OCI-LY7 (cell line): ENCODE data around the gene SLIRP. TPM values are rescaled to one million over a fixed set of nuclear protein-coding genes. Genes with fewer than 3 reads are reported as not detected.
A peak's percentile ranks its signal among the peaks of the same experiment; 100 is the strongest.

Source experiments
- BruUV-seq: library from RNA; stranded (reverse); fragments of 400-500 nt; replicated peaks from 2 replicates; lab custom pipeline; 2021; lab: Mats Ljungman, UMichigan
- CTCF ChIA-PET: fragments of 300-600 bp; sonication (Branson Sonifier 250); formaldehyde crosslinking; loops from one replicate; lab custom pipeline; 2022; ENCODE audit warnings: antibody characterized with exemption; ENCODE audit not compliant: unreplicated experiment; lab: Charles Lee
- POLR2A ChIA-PET: fragments of 300-600 bp; sonication (Branson Sonifier 250); formaldehyde crosslinking; loops from one replicate; lab custom pipeline; 2022; ENCODE audit warnings: antibody characterized with exemption; lab: Charles Lee
- DNase-seq: peaks from one replicate; pipeline ENCODE4 v3.0.0-alpha.2; 2015; ENCODE audit warnings: low spot score
- H2AFZ ChIP-seq: fragments of 200-600 bp; sonication (generic), shearing (Covaris generic); 2 replicates; pipeline ENCODE4 v1.6.1; 2014; ENCODE audit warnings: mild to moderate bottlenecking, antibody characterized with exemption, low read length, moderate library complexity
- H3K27ac ChIP-seq: fragments of 200-600 bp; sonication (generic); 2 replicates; pipeline ENCODE4 v1.5.1; 2014; ENCODE audit warnings: mixed run types, low read depth, mild to moderate bottlenecking, moderate library complexity, low read length, inconsistent platforms; ENCODE audit not compliant: poor library complexity, severe bottlenecking
- H3K36me3 ChIP-seq: fragments of 200-600 bp; sonication (generic); 2 replicates; pipeline ENCODE4 v1.6.1; 2014; ENCODE audit warnings: mild to moderate bottlenecking, antibody characterized with exemption, low read length, moderate library complexity, mixed read lengths; ENCODE audit not compliant: insufficient read depth
- H3K4me1 ChIP-seq: fragments of 200-600 bp; sonication (generic); 2 replicates; pipeline ENCODE4 v1.5.1; 2014; ENCODE audit warnings: mild to moderate bottlenecking, low read length; ENCODE audit not compliant: insufficient read depth, poor library complexity, severe bottlenecking
- H3K4me2 ChIP-seq: fragments of 200-600 bp; sonication (generic); 2 replicates; pipeline ENCODE4 v1.6.1; 2014; ENCODE audit warnings: mild to moderate bottlenecking, low read length
- H3K4me3 ChIP-seq: fragments of 200-600 bp; sonication (generic); 2 replicates; pipeline ENCODE4 v1.5.1; 2014; ENCODE audit warnings: mild to moderate bottlenecking, low read depth, low read length; ENCODE audit not compliant: poor library complexity, severe bottlenecking
- H3K79me2 ChIP-seq: fragments of 200-600 bp; sonication (generic); 2 replicates; pipeline ENCODE4 v1.6.1; 2016; ENCODE audit warnings: low read depth, mild to moderate bottlenecking, low read length, moderate library complexity, mixed read lengths; ENCODE audit not compliant: insufficient read depth
- H3K9me2 ChIP-seq: fragments of 200-600 bp; sonication (generic); 2 replicates; pipeline ENCODE4 v1.6.1; 2016; ENCODE audit warnings: mild to moderate bottlenecking, low read length, mixed read lengths; ENCODE audit not compliant: insufficient read depth
- H3K9me3 ChIP-seq: fragments of 200-600 bp; sonication (generic); 2 replicates; pipeline ENCODE4 v1.6.1; 2014; ENCODE audit warnings: mild to moderate bottlenecking, mixed run types, low read length, mixed read lengths
- H4K20me1 ChIP-seq: fragments of 200-600 bp; sonication (generic); 2 replicates; pipeline ENCODE4 v1.6.1; 2014; ENCODE audit warnings: mild to moderate bottlenecking, antibody characterized with exemption, low read length, moderate library complexity, mixed read lengths; ENCODE audit not compliant: insufficient read depth
- CTCF ChIP-seq: fragments of 200-600 bp; sonication (generic); conservative IDR thresholded peaks from 2 replicates; pipeline ENCODE4 v1.5.1; 2014; ENCODE audit warnings: mild to moderate bottlenecking, antibody characterized with exemption, low read length, moderate library complexity, mixed read lengths
- EZH2phosphoT487 ChIP-seq: fragments of 200-600 bp; sonication (generic); IDR thresholded peaks from 2 replicates; pipeline ENCODE4 v1.6.1; 2018; ENCODE audit warnings: low read depth, borderline replicate concordance, mild to moderate bottlenecking, mixed run types, antibody characterized with exemption, low read length, moderate library complexity, mixed read lengths
- intact Hi-C: fragments of 100-400 bp; cut with micrococcal nuclease; formaldehyde crosslinking; loops from one replicate; pipeline ENCODE4 v1.10.0; 2022; ENCODE audit not compliant: unreplicated experiment
- total RNA-seq, 2 experiments: library from RNA; depleted of rRNA in 1 of 2; stranded (reverse); fragments of >200 nt in 1 of 2; shearing (Covaris generic) in 1 of 2; gene quantifications; 2 replicates each; pipeline ENCODE4 v1.2.3, GENCODE V29; 2014 to 2022

The SLIRP gene
- total RNA-seq, 2 experiments from 2014 or later = 147 to 159 TPM

- peak overlapping the region; percentile 93 for H3K4me2 ChIP-seq
- CTCF ChIA-PET = no interaction called here
Measured at GRCh38 chr14:77710364-77710763, 2.5 kb downstream of the SLIRP start.

GRCh38 chr14:77714926-77715325 is 7.0 kb downstream of the SLIRP start:
- intact Hi-C loops = loop anchor here (5.0 kb wide), 1 partner anchor 102 kb away; no protein-coding TSS in a partner anchor
- H3K36me3 ChIP-seq = peaks cover 95% of the 10 kb centered on the region
- H3K27ac ChIP-seq = no peak overlapping the region
- H3K79me2 ChIP-seq = peaks cover 46% of the 10 kb centered on the region
- H3K4me1 ChIP-seq = peaks cover 9% of the 10 kb centered on the region
- H3K4me3 ChIP-seq = no peak overlapping the region
- TF ChIP-seq CTCF (no peak), EZH2phosphoT487 (no peak)
- CTCF ChIA-PET = no interaction called here
- no peaks in the 10 kb centered on the region for H3K9me3 ChIP-seq
- H3K9me2 ChIP-seq = no peaks in the 10 kb centered on the region
- H2AFZ ChIP-seq = no peak overlapping the region
- no TSS peak for BruUV-seq
- H3K4me2 ChIP-seq = no peak overlapping the region
- DNase-seq = no peak
- POLR2A ChIA-PET = interaction anchor here (0.7 kb wide), 1 partner anchor 38 kb away, joined by 4 read pairs; no protein-coding TSS in a partner anchor
- peaks cover 14% of the 10 kb centered on the region for H4K20me1 ChIP-seq

More at GRCh38 chr14:77710364-77710763, 2.5 kb downstream of the SLIRP start:
- Histone ChIP-seq H3K27ac (no peak overlapping the region), H4K20me1 (peaks cover 37% of the 10 kb centered on the region), H3K4me1 (peaks cover 31% of the 10 kb centered on the region), H3K9me3 (no peaks in the 10 kb centered on the region), H2AFZ (no peak overlapping the region), H3K9me2 (no peaks in the 10 kb centered on the region), H3K36me3 (peaks cover 69% of the 10 kb centered on the region), H3K4me3 (peak overlapping the region; percentile 85), H3K79me2 (peaks cover 89% of the 10 kb centered on the region)
- BruUV-seq = no TSS peak
- POLR2A ChIA-PET = interaction anchor here (0.6 kb wide), 1 partner anchor 190 kb away, joined by 5 read pairs; no protein-coding TSS in a partner anchor
- no peak for TF ChIP-seq CTCF
- TF ChIP-seq EZH2phosphoT487 = no peak
- no peak for DNase-seq
- intact Hi-C loops = no loop called here

GRCh38 chr14:77717608-77718305 is 9.9 kb downstream of the SLIRP start:
- ChIA-PET CTCF (no interaction called here), POLR2A (interaction anchor here (0.6 to 0.7 kb wide), 2 partner anchors 9 to 76 kb away, joined by 3 read pairs; no protein-coding TSS in a partner anchor)
- peaks cover 22% of the 10 kb centered on the region; the same call in 1 of the 2 replicates for H3K79me2 ChIP-seq
- H2AFZ ChIP-seq = no peak overlapping the region
- TSS peak; percentile 92 for BruUV-seq
- intact Hi-C loops = loop anchor here (5.0 kb wide), 1 partner anchor 100 kb away; no protein-coding TSS in a partner anchor
- H3K4me2 ChIP-seq = no peak overlapping the region
- H3K4me1 ChIP-seq = no peaks in the 10 kb centered on the region
- DNase-seq = no peak
- H3K9me2 ChIP-seq = no peaks in the 10 kb centered on the region
- H3K36me3 ChIP-seq = peaks cover 97% of the 10 kb centered on the region
- H3K9me3 ChIP-seq = no peaks in the 10 kb centered on the region
- H3K4me3 ChIP-seq = no peak overlapping the region
- H3K27ac ChIP-seq = no peak overlapping the region
- TF ChIP-seq CTCF (no peak), EZH2phosphoT487 (no peak)
- H4K20me1 ChIP-seq = peaks cover 9% of the 10 kb centered on the region
